Hematopoietic multipotent progenitor cell treated with erythropoietin and hydrocortisone succinate and interleukin-3 and kit ligand, for 15 days (in vitro differentiated cells): ENCODE measurements around the gene GDA.
"Not testable (repeated sequence)": the region's sequence is repeated elsewhere in the genome, so short reads cannot be mapped to it uniquely, and the experiment has no call there.

Source experiments
- DNase-seq: peaks from one replicate; pipeline ENCODE4 v3.0.0-alpha.2; 2015; ENCODE audit warnings: low spot score

GDA gene

GRCh38 chr9:72280913-72281500, 131.8 kb downstream of the GDA start:
- peak; percentile 69 for DNase-seq

- DNase-seq: no peak
Measured at GRCh38 chr9:72289401-72289800, 140.2 kb downstream of the GDA start.

- DNase-seq: no peak
Measured at GRCh38 chr9:72290311-72290710, 141.1 kb downstream of the GDA start.

GRCh38 chr9:72291576-72291975, 142.3 kb downstream of the GDA start:
- DNase-seq: not testable (repeated sequence)

- peak; percentile 52 for DNase-seq
Measured at GRCh38 chr9:72292256-72292682, 143.0 kb downstream of the GDA start.

- DNase-seq: peak; percentile 49
Measured at GRCh38 chr9:72292874-72293607, 143.8 kb downstream of the GDA start.

GRCh38 chr9:72294936-72295335, 145.7 kb downstream of the GDA start:
- no peak for DNase-seq

- no peak for DNase-seq
Measured at GRCh38 chr9:72297516-72297915, 148.3 kb downstream of the GDA start.

GRCh38 chr9:72299017-72299603, 149.9 kb downstream of the GDA start:
- no peak for DNase-seq

GRCh38 chr9:72300873-72301272, 151.6 kb downstream of the GDA start:
- DNase-seq: no peak
